Stimulated activated CD8-positive, alpha-beta memory T cell treated with anti-CD3 and anti-CD28 coated beads, Interleukin-7, amount 100 ng/mL, for 1 hour (primary cell): ENCODE results near the gene MYO1D.
"Not testable (repeated sequence)": the region's sequence is repeated elsewhere in the genome, so short reads cannot be mapped to it uniquely, and the experiment has no call there.

Source experiments
- DNase-seq, 2 donors: peaks; one replicate each; pipeline ENCODE4 v3.0.0-alpha.2; 2020; ENCODE audit warnings: low read depth in 2 of 2

The MYO1D gene

GRCh38 chr17:32876417-32877163 is at the start of gene MYO1D:
TSS of gene MYO1D (minus strand) at chr17:32877124. CDS start at chr17:32876872, 252 bp downstream.
- peak; percentile 26 to 40 for DNase-seq

- DNase-seq: no peak
Measured at GRCh38 chr17:32926183-32926582, 49.3 kb upstream of the MYO1D start.

GRCh38 chr17:32923905-32924304 is 47.0 kb upstream of the MYO1D start:
- not testable (repeated sequence) for DNase-seq

DNA sequence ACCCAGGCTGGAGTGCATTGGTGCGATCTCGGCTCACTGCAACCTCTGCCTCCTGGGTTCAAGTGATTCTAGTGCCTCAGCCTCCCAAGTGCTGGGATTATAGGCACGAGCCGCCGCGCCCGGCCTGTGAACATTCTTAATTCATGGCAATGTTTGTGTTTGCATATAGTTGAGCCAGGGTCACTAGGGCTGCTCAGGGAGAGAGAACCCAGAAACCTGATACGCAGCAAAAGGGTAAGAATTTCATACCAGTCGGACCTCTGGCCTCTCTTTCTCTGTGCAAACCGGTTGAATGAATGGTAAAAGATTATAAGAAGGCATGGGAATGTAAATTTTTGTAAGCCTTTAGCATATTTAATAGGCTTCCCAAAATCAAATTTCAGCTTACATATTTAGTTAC is 44.1 kb upstream of the MYO1D start:
- DNase-seq: no peak

DNA sequence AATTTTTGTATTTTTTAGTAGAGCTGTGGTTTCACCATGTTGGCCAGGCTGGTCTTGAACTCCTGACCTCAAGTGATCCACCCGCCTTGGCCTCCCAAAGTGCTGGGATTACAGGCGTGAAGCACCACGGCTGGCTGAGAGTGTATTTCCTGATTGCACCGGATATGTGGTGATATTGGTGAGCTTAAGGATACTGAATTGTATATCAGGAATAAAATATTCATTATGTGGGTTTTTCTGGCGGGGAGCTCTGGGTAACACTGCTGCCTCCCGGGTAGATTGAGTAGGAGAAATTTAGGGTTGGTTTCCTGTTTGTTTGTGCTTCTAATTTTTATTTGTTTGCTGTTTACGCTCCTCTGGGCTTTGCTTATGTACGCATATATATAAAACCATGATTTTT is 43.4 kb upstream of the MYO1D start:
- no peak for DNase-seq

- DNase-seq: not testable (repeated sequence)
Measured at GRCh38 chr17:32919876-32920275, 43.0 kb upstream of the MYO1D start.

- DNase-seq: no peak
Measured at GRCh38 chr17:32917842-32918241, 40.9 kb upstream of the MYO1D start.

DNA sequence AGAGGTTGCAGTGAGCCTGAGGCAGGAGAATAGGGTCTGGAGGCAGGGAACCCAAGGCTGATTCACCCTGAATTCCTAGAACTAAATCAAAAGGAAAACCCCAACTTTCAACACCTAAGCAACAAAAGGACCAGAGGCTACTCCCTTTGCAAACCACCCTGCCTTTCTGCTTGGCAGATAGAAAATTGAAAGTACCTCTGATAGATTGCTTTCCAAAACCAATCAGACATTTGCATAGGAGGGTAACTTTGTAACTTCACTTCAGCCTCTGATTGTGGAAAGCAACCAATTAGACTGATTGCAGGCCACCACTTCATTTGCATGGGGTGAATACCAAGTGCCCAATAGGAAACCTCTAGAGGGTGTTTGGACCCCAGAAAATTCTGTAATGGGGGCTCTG is 40.2 kb upstream of the MYO1D start:
- DNase-seq: no peak

- no peak for DNase-seq
Measured at GRCh38 chr17:32916134-32916533, 39.2 kb upstream of the MYO1D start.

DNA sequence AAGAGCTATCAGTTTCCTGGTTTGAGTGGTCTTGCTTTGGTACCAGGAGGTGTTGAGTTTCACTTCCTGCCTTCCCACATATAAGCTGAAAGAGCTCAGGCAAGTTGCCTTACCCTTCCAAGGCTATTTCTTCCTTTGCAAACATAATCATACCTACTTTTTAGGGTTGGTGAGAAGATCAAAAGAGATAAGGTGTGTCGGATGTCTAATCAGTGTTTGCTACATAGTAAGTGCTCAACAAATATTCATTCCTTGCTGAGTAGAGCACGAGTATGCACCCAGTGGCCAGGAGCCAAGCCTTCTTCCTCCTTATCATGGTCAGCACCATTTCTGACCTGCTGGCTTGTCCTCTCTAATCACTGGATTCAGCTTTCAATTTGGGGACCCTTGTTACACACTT is 38.3 kb upstream of the MYO1D start:
- no peak for DNase-seq

- no peak for DNase-seq
Measured at GRCh38 chr17:32914181-32914580, 37.3 kb upstream of the MYO1D start.

- no peak for DNase-seq
Measured at GRCh38 chr17:32913593-32913992, 36.7 kb upstream of the MYO1D start.

DNA sequence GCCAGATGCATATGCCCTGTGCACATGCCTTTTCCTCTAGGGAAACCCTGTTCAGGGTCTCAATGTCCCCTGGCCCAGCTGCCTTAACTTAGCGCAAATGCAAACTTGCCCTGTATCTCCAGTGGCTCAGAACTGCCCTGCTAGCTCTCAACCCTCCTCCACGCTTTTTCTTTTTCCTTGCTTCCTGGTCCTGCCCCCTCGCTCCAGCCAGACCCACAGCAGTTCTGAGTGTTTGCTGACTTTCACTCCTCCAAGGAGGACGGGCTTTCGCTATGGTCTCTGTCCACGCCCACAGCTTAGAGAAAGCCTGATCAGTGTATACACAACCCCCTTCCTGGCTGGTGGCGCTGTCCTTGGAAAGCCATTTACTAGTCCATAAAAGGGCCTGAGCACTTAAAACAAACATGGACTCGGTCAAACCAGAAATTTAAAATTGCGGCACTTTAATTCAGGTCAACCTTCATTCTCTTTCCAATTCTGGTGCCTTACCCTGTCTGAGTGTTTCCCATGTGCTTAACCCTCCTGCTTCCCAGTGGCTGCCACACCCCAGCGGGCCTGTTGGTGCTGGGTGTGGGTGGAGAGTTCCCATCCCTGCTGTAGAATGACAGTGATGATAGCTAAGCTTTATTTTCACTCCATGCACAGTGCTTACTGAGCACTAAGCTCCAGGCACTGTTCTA is 35.4 kb upstream of the MYO1D start:
- DNase-seq: no peak

DNA sequence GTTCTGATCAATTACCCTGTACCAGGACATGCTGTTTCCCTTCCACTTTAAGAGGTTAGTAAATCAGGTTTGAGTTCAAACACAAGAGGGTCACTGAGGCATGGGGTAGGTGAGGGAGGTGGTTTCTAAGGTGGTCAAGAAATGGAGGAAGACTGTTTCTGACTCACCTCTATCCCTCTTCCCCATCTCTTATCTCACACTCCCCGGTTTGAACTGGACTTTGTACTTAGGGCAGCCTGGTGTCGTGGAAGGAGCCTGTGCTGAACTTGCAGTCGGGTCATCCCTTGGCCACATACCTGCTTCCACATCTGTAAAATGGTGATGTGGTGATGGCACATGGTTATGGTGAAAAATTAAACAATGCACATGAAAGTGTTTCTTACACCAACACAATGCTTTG is 33.8 kb upstream of the MYO1D start:
- no peak for DNase-seq

- peak in 1 of 2 donors; percentile 2 for DNase-seq
Measured at GRCh38 chr17:32909787-32910369, 33.0 kb upstream of the MYO1D start.

- no peak for DNase-seq
Measured at GRCh38 chr17:32907583-32907982, 30.7 kb upstream of the MYO1D start.

GRCh38 chr17:32904891-32905290 is 28.0 kb upstream of the MYO1D start:
- no peak for DNase-seq

DNA sequence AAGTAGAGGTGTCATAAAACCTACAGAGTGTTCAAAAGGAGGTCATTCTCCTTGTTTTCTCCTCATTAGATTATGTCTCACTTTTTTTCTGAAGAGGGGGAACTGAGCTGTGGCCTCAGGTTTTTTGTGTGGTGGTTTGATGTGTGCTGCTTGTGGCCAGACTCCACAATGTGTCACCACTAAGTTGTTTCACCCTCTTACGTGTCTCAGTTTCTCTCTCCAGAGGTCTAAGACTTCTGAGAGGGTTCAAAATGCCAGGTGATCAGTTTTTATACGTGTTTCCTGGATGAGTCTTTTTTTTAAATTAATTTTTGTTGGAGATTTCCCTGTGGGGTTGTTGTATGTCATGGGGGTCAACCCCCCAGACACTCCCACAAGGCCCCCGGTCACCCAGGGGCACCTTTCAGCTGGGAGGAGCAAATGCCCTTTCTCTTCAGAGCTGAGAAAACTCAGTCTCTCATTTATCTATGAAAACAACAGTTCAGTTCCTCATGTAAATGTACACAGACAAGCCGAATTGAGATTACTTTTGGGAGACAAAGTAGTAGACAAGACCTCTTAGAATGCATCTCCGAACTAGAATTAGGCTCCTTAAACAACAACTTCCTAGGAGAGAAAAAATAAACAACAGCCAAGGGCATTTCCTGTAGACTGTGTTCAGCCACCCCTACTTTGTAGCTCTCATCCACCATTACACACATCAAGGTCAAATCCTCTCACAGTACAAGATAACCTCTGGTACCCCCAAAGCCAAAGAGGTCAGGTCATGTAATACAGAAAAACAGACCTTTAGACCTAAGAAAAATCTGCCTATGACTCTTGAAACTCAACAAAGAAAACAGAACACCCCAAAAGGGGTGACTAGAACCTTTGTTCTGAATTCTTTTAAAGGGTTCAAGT is 27.1 kb upstream of the MYO1D start:
- DNase-seq: no peak

DNA sequence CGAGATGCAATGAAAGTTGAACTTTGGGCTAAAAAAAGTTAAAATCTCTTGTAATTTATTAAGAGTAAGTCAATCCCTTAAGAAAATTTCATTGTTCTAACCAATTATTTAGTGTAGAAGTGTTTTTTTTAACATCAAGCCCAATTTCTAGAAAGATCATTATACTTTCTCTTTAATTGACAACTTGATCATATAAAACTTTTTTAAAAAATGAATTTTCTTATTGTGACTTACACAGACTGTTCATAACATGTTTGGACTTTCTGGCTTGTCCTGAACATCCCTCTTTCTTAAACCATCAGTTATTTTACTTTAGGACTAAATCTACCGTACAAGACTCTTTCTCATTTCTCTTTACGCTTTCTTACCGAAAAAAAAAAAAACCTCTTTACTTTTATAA is 24.8 kb upstream of the MYO1D start:
- DNase-seq: no peak

DNA sequence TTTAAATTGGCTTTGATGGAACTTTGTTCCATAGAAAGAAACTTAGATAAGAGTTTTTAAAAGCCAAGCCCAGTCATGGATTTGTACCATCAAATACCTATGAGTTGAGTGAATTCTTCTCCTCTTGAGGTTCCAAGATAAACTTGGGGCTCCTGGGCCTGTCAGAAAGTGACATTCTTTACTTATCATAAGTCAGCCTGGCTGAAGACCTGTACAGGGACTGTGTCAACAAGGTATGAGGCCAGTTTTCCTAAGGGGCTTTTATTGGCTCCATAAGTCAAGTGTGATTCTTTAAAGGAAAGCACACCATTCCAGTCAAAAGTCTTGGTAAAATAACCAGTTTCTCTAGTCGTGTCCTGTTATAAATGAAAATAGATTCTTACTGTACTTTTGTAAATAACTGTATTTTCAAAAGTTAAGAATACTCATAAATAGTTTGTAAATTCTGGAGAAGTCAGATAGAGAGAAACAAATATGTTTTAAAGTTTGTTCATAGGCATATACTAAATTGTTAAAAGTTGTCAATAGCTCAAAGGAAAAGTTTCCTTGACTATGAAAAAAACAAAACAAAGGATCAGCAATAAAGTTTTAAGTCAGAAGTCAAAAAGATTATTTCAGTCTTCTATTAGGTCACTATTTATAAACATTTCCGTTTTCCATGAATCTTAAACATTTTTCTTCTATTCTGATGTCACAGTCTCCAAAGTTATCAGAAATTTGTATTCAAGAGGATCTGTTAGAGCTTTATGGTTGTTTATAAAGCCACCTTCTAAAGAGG is 22.5 kb upstream of the MYO1D start:
- DNase-seq: no peak

GRCh38 chr17:32896647-32897258 is 19.8 kb upstream of the MYO1D start:
- DNase-seq: no peak
